GM12892 (cell line): Measurements from ENCODE around the gene CHI3L1.
A peak's percentile ranks its signal among the peaks of the same experiment; 100 is the strongest.

Source experiments
- DNase-seq: peaks from one replicate; pipeline ENCODE4 v3.0.0; 2011; ENCODE audit not compliant: insufficient read length
- FAIRE-seq: peaks from 2 replicates; lab custom pipeline; 2011; peaks lifted over from hg19 to GRCh38; lab: Jason Lieb, UNC
- POLR2A ChIP-seq: IDR thresholded peaks from 2 replicates; pipeline ENCODE4 v1.6.1; 2011; ENCODE audit warnings: low read depth, low read length, control low read depth
- POLR2AphosphoS5 ChIP-seq: IDR thresholded peaks from 2 replicates; pipeline ENCODE4 v1.6.1; 2011; ENCODE audit warnings: low read depth, low read length, control low read depth
- TAF1 ChIP-seq: IDR thresholded peaks from 2 replicates; pipeline ENCODE4 v1.6.1; 2011; ENCODE audit warnings: low read depth, mild to moderate bottlenecking, control low read depth, low read length, borderline replicate concordance

Gene CHI3L1

GRCh38 chr1:203178821-203179666 lies 7.5 kb downstream of the CHI3L1 start:
- FAIRE-seq (no peak), DNase-seq (no peak)
- TF ChIP-seq POLR2A (no peak), TAF1 (no peak), POLR2AphosphoS5 (no peak)

- FAIRE-seq (no peak), DNase-seq (no peak)
- no peak for TF ChIP-seq TAF1
- no peak for TF ChIP-seq POLR2AphosphoS5
- TF ChIP-seq POLR2A = no peak
Observed at GRCh38 chr1:203178083-203178482, 8.4 kb downstream of the CHI3L1 start.

GRCh38 chr1:203177470-203178039 lies 8.9 kb downstream of the CHI3L1 start:
- DNase-seq (no peak), FAIRE-seq (peak; percentile 21)
- TF ChIP-seq POLR2AphosphoS5 = no peak
- TF ChIP-seq TAF1 = no peak
- TF ChIP-seq POLR2A = no peak

GRCh38 chr1:203177036-203177405 lies 9.5 kb downstream of the CHI3L1 start:
- DNase-seq = no peak
- no peak for FAIRE-seq
- TF ChIP-seq TAF1 (no peak), POLR2A (no peak), POLR2AphosphoS5 (no peak)

GRCh38 chr1:203176273-203177035 lies 10.1 kb downstream of the CHI3L1 start:
- no peak for TF ChIP-seq POLR2A
- TF ChIP-seq POLR2AphosphoS5 = no peak
- no peak for TF ChIP-seq TAF1
- FAIRE-seq (no peak), DNase-seq (no peak)

GRCh38 chr1:203175827-203176241 lies 10.7 kb downstream of the CHI3L1 start:
- FAIRE-seq = peak; percentile 21
- TF ChIP-seq POLR2A = no peak
- TF ChIP-seq TAF1 = no peak
- no peak for TF ChIP-seq POLR2AphosphoS5
- DNase-seq = no peak

GRCh38 chr1:203175237-203175826 lies 11.2 kb downstream of the CHI3L1 start, which contains the start of gene MYBPH:
Gene MYBPH (minus strand): TSS chr1:203175826. CDS start chr1:203175755, 71 bp downstream.
- TF ChIP-seq POLR2A (no peak), TAF1 (no peak), POLR2AphosphoS5 (no peak)
- no peak for FAIRE-seq

GRCh38 chr1:203174324-203174985 lies 12.0 kb downstream of the CHI3L1 start:
- no peak for DNase-seq
- TF ChIP-seq TAF1 (no peak), POLR2A (no peak), POLR2AphosphoS5 (no peak)
- FAIRE-seq = no peak

More at GRCh38 chr1:203175237-203175826, 11.2 kb downstream of the CHI3L1 start, which contains the start of gene MYBPH:
- DNase-seq = no peak

- DNase-seq = peak; percentile 59
- peak; percentile 81 for FAIRE-seq
Observed at GRCh38 chr1:203173566-203173965, 12.9 kb downstream of the CHI3L1 start.

GRCh38 chr1:203173011-203173555 lies 13.4 kb downstream of the CHI3L1 start:
- FAIRE-seq (no peak), DNase-seq (no peak)
- TF ChIP-seq POLR2A (no peak), TAF1 (no peak), POLR2AphosphoS5 (no peak)

More at GRCh38 chr1:203173566-203173965, 12.9 kb downstream of the CHI3L1 start:
- TF ChIP-seq POLR2A (no peak), TAF1 (no peak), POLR2AphosphoS5 (no peak)
